ENCODE data around the gene SH3BP2.

SH3BP2 gene

DNA sequence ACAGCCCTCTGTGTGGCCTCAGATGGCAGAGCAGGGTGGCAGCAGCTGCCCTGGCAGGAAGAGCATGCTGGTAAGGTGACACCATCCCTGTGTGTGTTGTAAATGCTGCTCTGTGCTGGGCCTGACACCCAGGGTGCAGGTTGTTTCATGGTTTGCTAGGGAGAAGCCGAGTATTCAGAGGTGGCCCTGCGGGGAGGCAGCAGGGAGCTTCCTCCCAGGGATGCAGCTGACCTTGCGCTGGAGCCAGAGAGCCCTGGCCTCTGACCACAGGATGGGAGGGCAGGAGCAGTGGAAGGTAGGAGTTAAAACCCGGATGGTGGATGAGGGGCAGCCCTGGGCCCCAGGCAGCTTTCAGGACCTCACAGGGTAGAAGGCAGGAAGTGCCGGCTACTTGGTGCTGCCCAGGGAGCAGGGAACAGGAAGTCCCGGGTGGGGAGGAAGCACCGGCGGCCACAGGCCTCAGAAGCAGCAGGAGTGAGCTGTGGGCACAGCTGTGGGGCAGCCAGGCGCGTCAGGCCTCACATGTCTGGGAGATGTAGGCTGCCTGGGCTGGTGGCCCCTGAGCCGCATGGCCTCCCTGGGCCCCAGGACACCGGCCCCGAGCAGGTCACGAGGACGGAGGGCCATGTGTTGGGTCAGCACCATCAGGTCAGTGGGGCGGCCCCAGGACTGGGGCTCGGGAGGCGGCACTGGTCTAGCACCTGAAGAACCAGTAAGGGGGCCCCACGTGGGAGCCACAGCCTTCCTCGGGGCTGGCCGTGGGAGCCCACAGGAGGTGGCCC lies 19.1 kb downstream of the SH3BP2 start:
- H3K4me3 ChIP-seq (replicated peaks; ENCODE audit: low read depth, low read length): peak overlapping the region; percentile 39

GRCh38 chr4:2812612-2813354 lies 19.9 kb downstream of the SH3BP2 start:
- no peak for DNase-seq (ENCODE audit: low read depth)
- TF ChIP-seq, protein P1, sequence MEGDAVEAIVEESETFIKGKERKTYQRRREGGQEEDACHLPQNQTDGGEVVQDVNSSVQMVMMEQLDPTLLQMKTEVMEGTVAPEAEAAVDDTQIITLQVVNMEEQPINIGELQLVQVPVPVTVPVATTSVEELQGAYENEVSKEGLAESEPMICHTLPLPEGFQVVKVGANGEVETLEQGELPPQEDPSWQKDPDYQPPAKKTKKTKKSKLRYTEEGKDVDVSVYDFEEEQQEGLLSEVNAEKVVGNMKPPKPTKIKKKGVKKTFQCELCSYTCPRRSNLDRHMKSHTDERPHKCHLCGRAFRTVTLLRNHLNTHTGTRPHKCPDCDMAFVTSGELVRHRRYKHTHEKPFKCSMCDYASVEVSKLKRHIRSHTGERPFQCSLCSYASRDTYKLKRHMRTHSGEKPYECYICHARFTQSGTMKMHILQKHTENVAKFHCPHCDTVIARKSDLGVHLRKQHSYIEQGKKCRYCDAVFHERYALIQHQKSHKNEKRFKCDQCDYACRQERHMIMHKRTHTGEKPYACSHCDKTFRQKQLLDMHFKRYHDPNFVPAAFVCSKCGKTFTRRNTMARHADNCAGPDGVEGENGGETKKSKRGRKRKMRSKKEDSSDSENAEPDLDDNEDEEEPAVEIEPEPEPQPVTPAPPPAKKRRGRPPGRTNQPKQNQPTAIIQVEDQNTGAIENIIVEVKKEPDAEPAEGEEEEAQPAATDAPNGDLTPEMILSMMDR (IDR thresholded peaks at IDR 0.05; ENCODE audit: low read length, missing control alignments): no peak
- H3K4me3 ChIP-seq (replicated peaks; ENCODE audit: low read depth, low read length): peak overlapping the region; percentile 39

More for the DNA sequence above, 19.1 kb downstream of the SH3BP2 start:
- peak; percentile 74 for DNase-seq (ENCODE audit: low read depth)
- TF ChIP-seq, protein P1 (IDR thresholded peaks at IDR 0.05; ENCODE audit: low read length, missing control alignments): no peak

DNA sequence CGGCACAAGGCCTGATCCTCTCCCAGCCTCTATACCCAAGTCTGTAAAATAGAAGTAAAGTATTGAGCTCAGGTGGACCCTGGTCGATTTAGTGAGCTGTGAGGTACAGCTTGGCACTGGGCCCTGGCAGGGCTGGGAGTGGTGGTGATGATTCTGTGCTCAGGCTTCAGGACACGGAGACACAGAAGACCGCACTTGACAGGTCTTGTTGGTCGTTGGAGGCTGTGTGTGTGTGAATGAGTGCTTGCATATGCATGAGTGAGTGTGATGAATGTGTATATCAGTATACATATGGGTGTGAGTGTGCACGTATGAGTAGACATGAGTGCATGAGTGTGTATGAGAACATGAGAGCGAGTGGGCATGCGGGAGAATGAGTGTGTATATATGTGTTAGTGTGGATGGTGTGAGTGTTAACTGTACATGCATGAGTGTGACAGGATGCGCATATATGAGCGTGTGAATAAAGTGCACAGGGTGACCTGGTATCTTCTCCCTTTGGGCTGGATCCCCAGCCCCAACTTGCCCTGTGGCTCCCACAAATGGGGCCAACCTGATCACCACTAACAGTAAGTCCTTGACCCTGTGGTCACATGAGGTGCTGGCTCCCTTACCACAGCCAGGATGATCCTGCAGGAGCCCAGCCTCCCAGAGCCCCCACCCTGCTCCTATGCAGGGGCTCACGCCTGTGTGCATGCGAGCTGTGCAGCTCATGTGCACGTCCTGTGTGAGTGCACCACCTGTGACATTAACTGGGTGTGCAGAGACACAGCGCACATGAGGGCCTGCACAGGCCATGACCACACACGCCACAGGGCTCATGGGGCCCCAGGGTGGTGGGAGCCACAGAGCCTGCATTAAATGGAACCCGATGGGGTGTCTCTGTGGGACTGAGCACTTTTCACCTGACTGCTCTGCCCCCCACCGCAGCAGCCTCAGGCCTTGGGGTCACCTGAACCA lies 20.8 kb downstream of the SH3BP2 start:
- H3K4me3 ChIP-seq (replicated peaks; ENCODE audit: low read depth, low read length): no peak overlapping the region
- TF ChIP-seq, protein P1 (IDR thresholded peaks at IDR 0.05; ENCODE audit: low read length, missing control alignments): no peak
- no peak for DNase-seq (ENCODE audit: low read depth)

DNA sequence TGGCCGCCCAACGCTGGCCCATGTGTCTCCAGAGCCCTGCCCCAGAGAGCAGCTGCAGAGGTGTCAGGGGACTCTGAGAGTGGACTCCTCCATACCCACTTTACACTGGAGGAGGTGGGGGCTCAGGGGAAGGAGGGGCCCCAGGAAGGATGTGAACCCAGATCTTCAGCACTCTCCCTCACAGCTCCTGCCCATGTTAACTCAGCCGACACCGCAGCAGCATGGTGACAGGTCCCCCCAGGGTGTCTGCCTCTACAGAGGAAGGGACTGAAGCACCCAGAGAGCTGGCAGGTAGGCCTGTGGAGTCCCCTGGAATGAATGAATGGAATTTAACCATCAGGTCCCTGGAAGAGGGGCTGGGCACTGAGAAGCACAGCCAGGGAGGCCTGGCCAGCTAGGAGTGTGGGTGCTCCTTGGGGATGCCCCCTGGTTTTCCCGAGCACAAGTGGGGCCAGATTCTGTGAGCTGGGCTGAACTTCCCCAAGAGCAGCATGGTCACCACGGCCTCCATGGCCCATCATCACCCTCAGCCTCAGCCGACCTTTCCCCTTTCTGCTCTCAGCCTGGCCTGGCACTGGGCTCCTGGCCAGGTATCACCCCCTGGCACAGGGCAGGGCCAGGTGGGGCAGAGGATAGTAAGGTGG lies 21.9 kb downstream of the SH3BP2 start:
- TF ChIP-seq, protein P1 (IDR thresholded peaks at IDR 0.05; ENCODE audit: low read length, missing control alignments): no peak
- H3K4me3 ChIP-seq (replicated peaks; ENCODE audit: low read depth, low read length): no peak overlapping the region
- no peak for DNase-seq (ENCODE audit: low read depth)

GRCh38 chr4:2816401-2816954 lies 23.6 kb downstream of the SH3BP2 start:
- H3K4me3 ChIP-seq (replicated peaks; ENCODE audit: low read depth, low read length): no peak overlapping the region
- TF ChIP-seq, protein P1 (IDR thresholded peaks at IDR 0.05; ENCODE audit: low read length, missing control alignments): no peak
- no peak for DNase-seq (ENCODE audit: low read depth)

DNA sequence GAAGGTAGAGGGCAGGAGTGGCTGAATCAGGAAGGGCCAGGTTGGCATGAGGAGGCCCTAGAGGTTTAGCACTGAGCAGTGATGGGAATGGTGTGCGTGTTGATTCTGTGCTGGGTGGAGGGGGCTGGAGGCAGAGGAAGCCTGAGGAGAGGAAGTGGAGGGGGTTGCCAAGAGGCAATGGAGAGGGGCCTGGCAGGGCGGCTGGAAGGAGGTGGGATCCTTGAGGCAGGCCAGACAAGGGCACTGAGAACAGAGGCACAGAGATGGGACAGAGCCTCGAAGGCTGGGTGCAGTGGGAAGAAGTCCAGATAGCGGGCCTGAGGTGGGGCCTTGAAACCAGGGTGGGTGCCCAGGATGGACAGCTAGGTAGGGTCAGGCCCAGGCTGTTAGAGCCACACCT lies 24.3 kb downstream of the SH3BP2 start:
- TF ChIP-seq, protein P1 (IDR thresholded peaks at IDR 0.05; ENCODE audit: low read length, missing control alignments): no peak
- no peak for DNase-seq (ENCODE audit: low read depth)
- H3K4me3 ChIP-seq (replicated peaks; ENCODE audit: low read depth, low read length): no peak overlapping the region
